LNCaP clone FGC (cell line): ENCODE measurements around the gene PDE3B.

Experiments
- DNase-seq: peaks from one replicate; pipeline ENCODE4 v3.0.0-alpha.2; 2011; ENCODE audit warnings: low read depth
- H3K4me3 ChIP-seq: 2 replicates; pipeline ENCODE4 v1.5.1; 2011; ENCODE audit warnings: mild to moderate bottlenecking, low read depth, low read length, control low read depth
- TF ChIP-seq, protein P1 (sequence below): IDR thresholded peaks from 2 replicates; pipeline ENCODE4 v1.5.1; 2012; ENCODE audit warnings: mild to moderate bottlenecking; ENCODE audit not compliant: control insufficient read depth, insufficient read depth; ENCODE audit errors: extremely low read depth

The PDE3B gene

GRCh38 chr11:14884667-14885273, 241.2 kb downstream of the PDE3B start:
- DNase-seq, result no peak
- TF ChIP-seq, protein P1, sequence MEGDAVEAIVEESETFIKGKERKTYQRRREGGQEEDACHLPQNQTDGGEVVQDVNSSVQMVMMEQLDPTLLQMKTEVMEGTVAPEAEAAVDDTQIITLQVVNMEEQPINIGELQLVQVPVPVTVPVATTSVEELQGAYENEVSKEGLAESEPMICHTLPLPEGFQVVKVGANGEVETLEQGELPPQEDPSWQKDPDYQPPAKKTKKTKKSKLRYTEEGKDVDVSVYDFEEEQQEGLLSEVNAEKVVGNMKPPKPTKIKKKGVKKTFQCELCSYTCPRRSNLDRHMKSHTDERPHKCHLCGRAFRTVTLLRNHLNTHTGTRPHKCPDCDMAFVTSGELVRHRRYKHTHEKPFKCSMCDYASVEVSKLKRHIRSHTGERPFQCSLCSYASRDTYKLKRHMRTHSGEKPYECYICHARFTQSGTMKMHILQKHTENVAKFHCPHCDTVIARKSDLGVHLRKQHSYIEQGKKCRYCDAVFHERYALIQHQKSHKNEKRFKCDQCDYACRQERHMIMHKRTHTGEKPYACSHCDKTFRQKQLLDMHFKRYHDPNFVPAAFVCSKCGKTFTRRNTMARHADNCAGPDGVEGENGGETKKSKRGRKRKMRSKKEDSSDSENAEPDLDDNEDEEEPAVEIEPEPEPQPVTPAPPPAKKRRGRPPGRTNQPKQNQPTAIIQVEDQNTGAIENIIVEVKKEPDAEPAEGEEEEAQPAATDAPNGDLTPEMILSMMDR, result no peak
- no peak overlapping the region for H3K4me3 ChIP-seq

DNA sequence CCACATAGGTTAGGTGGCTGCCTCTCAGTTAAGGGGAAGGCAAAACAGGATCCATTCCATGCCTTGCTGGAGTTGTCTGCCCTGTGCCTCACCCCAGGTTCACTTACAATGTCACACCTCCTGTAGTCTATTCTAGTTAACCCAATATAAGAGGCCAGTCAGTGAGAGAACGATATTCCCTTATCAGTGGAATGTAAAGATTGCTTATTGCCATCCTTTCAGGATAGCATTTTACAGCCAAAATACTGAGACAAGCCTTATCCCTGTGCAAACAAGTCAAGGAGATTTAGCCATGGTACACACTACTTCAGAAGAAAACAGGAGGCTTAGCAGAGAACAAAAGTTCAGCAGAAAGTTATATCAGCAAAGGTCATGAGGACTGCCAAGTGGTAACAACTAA, 242.9 kb downstream of the PDE3B start:
- no peak overlapping the region for H3K4me3 ChIP-seq
- TF ChIP-seq, protein P1, result no peak
- no peak for DNase-seq

- H3K4me3 ChIP-seq, result peak overlapping the region; percentile 82
- peak; percentile 74 for DNase-seq
- TF ChIP-seq, protein P1, result no peak
Observed at GRCh38 chr11:14891143-14892035, 247.8 kb downstream of the PDE3B start.

GRCh38 chr11:14892036-14892556, 248.5 kb downstream of the PDE3B start, which contains the start of gene CYP2R1:
Gene CYP2R1 (minus strand): TSS chr11:14892231. CDS start chr11:14892205, 26 bp downstream.
- peak within 1 kb of the TSS; percentile 82 for H3K4me3 ChIP-seq

GRCh38 chr11:14892577-14892976, 249.0 kb downstream of the PDE3B start:
- no peak overlapping the region for H3K4me3 ChIP-seq
- DNase-seq, result no peak

More at GRCh38 chr11:14892036-14892556, 248.5 kb downstream of the PDE3B start, which contains the start of gene CYP2R1:
- DNase-seq, result peak; percentile 99
- TF ChIP-seq, protein P1, result no peak

More at GRCh38 chr11:14892577-14892976, 249.0 kb downstream of the PDE3B start:
- TF ChIP-seq, protein P1, result no peak
